GM06990 (cell line): Measurements from ENCODE around the gene SLC26A8.
"Not testable (repeated sequence)": the region's sequence is repeated elsewhere in the genome, so short reads cannot be mapped to it uniquely, and the experiment has no call there.

Experiments
- DNase-seq: peaks from one replicate; pipeline ENCODE4 v3.0.0-alpha.2; 2011; ENCODE audit not compliant: insufficient read length; ENCODE audit errors: extremely low read depth
- H3K27me3 ChIP-seq: replicated peaks from 2 replicates; pipeline ENCODE4 v1.6.0; 2011; ENCODE audit warnings: low read length; ENCODE audit not compliant: control insufficient read depth, insufficient read depth
- H3K36me3 ChIP-seq: 2 replicates; pipeline ENCODE4 v1.5.1; 2011; ENCODE audit warnings: low read length; ENCODE audit not compliant: control insufficient read depth, insufficient read depth
- H3K4me3 ChIP-seq: replicated peaks from 2 replicates; pipeline ENCODE4 v1.5.1; 2011; ENCODE audit warnings: low read depth, mild to moderate bottlenecking, control low read depth, low read length
- CTCF ChIP-seq: IDR thresholded peaks from 2 replicates; pipeline ENCODE4 v1.5.1; 2011; ENCODE audit warnings: low read length, control low read depth, mild to moderate bottlenecking, inconsistent platforms; ENCODE audit not compliant: insufficient read depth, poor library complexity, severe bottlenecking

Gene SLC26A8

GRCh38 chr6:35945650-35946025, 78.8 kb downstream of the SLC26A8 start:
- Histone ChIP-seq H3K4me3 (no peak overlapping the region), H3K36me3 (no peaks in the 10 kb centered on the region), H3K27me3 (no peaks in the 10 kb centered on the region)
- DNase-seq, result no peak
- TF ChIP-seq CTCF, result no peak

GRCh38 chr6:35943390-35943789, 81.1 kb downstream of the SLC26A8 start:
- H3K27me3 ChIP-seq, result no peaks in the 10 kb centered on the region
- no peak overlapping the region for H3K4me3 ChIP-seq
- no peak for TF ChIP-seq CTCF
- H3K36me3 ChIP-seq, result no peaks in the 10 kb centered on the region
- no peak for DNase-seq

GRCh38 chr6:35942355-35942754, 82.1 kb downstream of the SLC26A8 start:
- no peaks in the 10 kb centered on the region for H3K36me3 ChIP-seq
- no peak overlapping the region for H3K4me3 ChIP-seq
- DNase-seq, result no peak
- no peaks in the 10 kb centered on the region for H3K27me3 ChIP-seq
- no peak for TF ChIP-seq CTCF

- not testable (repeated sequence) for H3K27me3 ChIP-seq, H3K36me3 ChIP-seq, DNase-seq, H3K4me3 ChIP-seq
Measured at GRCh38 chr6:35941170-35941569, 83.3 kb downstream of the SLC26A8 start.

- not testable (repeated sequence) for H3K27me3 ChIP-seq, DNase-seq, H3K36me3 ChIP-seq, H3K4me3 ChIP-seq
Measured at GRCh38 chr6:35940014-35940413, 84.4 kb downstream of the SLC26A8 start.

GRCh38 chr6:35939259-35939658, 85.2 kb downstream of the SLC26A8 start:
- not testable (repeated sequence) for H3K27me3 ChIP-seq, H3K4me3 ChIP-seq, DNase-seq, H3K36me3 ChIP-seq

- H3K4me3 ChIP-seq, result no peak overlapping the region
- DNase-seq, result no peak
- no peaks in the 10 kb centered on the region for H3K36me3 ChIP-seq
- H3K27me3 ChIP-seq, result no peaks in the 10 kb centered on the region
- no peak for TF ChIP-seq CTCF
Measured at GRCh38 chr6:35936681-35937359, 87.6 kb downstream of the SLC26A8 start.
